Measurements from ENCODE around the gene SLIT1.

DNA sequence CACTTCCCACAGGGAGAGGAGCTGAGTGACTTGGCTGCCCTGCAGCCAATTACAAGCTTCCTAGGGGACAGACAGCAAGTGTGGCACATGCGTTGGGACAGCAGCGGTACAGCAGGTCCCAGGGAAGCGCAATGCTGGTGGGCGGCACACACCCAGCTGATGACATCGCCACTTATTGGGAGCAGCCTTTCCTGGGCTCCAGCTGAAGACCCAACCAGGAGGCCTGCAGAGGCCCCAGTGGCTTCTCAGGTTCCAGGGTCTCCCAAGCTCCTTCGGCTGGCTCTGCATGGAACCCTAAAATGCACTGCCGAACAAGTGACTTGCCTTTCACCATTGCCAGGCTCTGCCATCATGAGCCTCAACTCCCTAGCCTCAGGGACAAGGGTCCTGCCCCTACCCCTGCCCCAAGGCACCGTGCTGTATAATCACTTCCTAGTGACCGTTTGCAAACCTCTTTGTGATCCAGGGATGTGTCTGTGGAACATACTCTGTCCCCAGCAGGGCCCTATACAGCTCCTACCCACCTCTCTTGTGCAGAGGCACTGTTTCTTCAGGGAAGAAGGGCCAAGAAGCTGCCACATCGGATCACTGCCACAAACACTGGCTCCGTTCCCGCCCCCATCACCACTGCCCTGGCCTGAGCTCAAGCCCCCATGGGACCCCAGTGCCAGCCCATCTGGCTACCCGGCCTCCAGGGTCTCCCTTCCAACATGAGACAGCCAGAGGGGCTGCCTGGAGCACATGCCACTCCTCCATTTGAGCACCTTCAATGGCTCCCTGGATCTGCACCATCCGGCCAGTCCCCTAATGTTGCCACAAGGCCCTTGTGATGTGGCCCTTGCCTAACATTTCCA lies 19.3 kb upstream of the SLIT1 start:
- TF ChIP-seq, protein P1, sequence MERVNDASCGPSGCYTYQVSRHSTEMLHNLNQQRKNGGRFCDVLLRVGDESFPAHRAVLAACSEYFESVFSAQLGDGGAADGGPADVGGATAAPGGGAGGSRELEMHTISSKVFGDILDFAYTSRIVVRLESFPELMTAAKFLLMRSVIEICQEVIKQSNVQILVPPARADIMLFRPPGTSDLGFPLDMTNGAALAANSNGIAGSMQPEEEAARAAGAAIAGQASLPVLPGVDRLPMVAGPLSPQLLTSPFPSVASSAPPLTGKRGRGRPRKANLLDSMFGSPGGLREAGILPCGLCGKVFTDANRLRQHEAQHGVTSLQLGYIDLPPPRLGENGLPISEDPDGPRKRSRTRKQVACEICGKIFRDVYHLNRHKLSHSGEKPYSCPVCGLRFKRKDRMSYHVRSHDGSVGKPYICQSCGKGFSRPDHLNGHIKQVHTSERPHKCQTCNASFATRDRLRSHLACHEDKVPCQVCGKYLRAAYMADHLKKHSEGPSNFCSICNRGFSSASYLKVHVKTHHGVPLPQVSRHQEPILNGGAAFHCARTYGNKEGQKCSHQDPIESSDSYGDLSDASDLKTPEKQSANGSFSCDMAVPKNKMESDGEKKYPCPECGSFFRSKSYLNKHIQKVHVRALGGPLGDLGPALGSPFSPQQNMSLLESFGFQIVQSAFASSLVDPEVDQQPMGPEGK (CRISPR knock-in tag; IDR thresholded peaks at IDR 0.05; ENCODE audit: borderline replicate concordance) = no peak
- TF ChIP-seq ZNF565 (CRISPR knock-in tag; conservative IDR thresholded peaks at IDR 0.05; ENCODE audit: low read depth) (no peak), OSR1 (CRISPR knock-in tag; IDR thresholded peaks at IDR 0.05) (no peak), ZFP30 (CRISPR knock-in tag; IDR thresholded peaks at IDR 0.05) (no peak), ESRRG (CRISPR knock-in tag; IDR thresholded peaks at IDR 0.05) (no peak), ARNTL (CRISPR knock-in tag; IDR thresholded peaks at IDR 0.05; ENCODE audit: borderline replicate concordance, low read depth) (no peak), ZFP3 (CRISPR knock-in tag; IDR thresholded peaks at IDR 0.05) (no peak), ISL1 (CRISPR knock-in tag; IDR thresholded peaks at IDR 0.05) (no peak), ZNF8 (CRISPR knock-in tag; IDR thresholded peaks at IDR 0.05) (no peak)
- TF ChIP-seq, protein P2, sequence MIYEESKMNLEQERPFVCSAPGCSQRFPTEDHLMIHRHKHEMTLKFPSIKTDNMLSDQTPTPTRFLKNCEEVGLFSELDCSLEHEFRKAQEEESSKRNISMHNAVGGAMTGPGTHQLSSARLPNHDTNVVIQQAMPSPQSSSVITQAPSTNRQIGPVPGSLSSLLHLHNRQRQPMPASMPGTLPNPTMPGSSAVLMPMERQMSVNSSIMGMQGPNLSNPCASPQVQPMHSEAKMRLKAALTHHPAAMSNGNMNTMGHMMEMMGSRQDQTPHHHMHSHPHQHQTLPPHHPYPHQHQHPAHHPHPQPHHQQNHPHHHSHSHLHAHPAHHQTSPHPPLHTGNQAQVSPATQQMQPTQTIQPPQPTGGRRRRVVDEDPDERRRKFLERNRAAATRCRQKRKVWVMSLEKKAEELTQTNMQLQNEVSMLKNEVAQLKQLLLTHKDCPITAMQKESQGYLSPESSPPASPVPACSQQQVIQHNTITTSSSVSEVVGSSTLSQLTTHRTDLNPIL (CRISPR knock-in tag; IDR thresholded peaks at IDR 0.05; ENCODE audit: low read depth) = no peak
- TF ChIP-seq, protein P3, sequence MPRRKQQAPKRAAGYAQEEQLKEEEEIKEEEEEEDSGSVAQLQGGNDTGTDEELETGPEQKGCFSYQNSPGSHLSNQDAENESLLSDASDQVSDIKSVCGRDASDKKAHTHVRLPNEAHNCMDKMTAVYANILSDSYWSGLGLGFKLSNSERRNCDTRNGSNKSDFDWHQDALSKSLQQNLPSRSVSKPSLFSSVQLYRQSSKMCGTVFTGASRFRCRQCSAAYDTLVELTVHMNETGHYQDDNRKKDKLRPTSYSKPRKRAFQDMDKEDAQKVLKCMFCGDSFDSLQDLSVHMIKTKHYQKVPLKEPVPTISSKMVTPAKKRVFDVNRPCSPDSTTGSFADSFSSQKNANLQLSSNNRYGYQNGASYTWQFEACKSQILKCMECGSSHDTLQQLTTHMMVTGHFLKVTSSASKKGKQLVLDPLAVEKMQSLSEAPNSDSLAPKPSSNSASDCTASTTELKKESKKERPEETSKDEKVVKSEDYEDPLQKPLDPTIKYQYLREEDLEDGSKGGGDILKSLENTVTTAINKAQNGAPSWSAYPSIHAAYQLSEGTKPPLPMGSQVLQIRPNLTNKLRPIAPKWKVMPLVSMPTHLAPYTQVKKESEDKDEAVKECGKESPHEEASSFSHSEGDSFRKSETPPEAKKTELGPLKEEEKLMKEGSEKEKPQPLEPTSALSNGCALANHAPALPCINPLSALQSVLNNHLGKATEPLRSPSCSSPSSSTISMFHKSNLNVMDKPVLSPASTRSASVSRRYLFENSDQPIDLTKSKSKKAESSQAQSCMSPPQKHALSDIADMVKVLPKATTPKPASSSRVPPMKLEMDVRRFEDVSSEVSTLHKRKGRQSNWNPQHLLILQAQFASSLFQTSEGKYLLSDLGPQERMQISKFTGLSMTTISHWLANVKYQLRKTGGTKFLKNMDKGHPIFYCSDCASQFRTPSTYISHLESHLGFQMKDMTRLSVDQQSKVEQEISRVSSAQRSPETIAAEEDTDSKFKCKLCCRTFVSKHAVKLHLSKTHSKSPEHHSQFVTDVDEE (CRISPR knock-in tag; IDR thresholded peaks at IDR 0.05) = no peak
